Trophoblast cell (in vitro differentiated cells and primary cell): ENCODE data around the gene SNX14.

ENCODE experiments used
- DNase-seq, 2 donors: peaks; one replicate each; pipeline ENCODE4 v3.0.0-alpha.2; 2016
- H2AFZ ChIP-seq: 2 replicates; pipeline ENCODE4 v1.6.1; 2013; ENCODE audit warnings: low read length, moderate library complexity, mild to moderate bottlenecking; ENCODE audit not compliant: insufficient read depth, poor library complexity
- H2AK5ac ChIP-seq: 2 replicates; pipeline ENCODE4 v1.6.1; 2013; ENCODE audit warnings: mild to moderate bottlenecking, low read length
- H2BK120ac ChIP-seq: 2 replicates; pipeline ENCODE4 v1.6.1; 2013; ENCODE audit warnings: low read length, mild to moderate bottlenecking, moderate library complexity; ENCODE audit not compliant: insufficient read depth, poor library complexity
- H2BK12ac ChIP-seq: 2 replicates; pipeline ENCODE4 v1.6.1; 2013; ENCODE audit warnings: mild to moderate bottlenecking, low read length, moderate library complexity
- H2BK5ac ChIP-seq: 2 replicates; pipeline ENCODE4 v1.6.1; 2013; ENCODE audit warnings: low read length, low read depth, moderate library complexity, mild to moderate bottlenecking; ENCODE audit not compliant: poor library complexity
- H3K14ac ChIP-seq: 2 replicates; pipeline ENCODE4 v1.6.1; 2013; ENCODE audit warnings: mild to moderate bottlenecking, low read length
- H3K18ac ChIP-seq: 2 replicates; pipeline ENCODE4 v1.6.1; 2013; ENCODE audit warnings: mild to moderate bottlenecking, low read length
- H3K23ac ChIP-seq: 2 replicates; pipeline ENCODE4 v1.6.1; 2013; ENCODE audit warnings: low read length
- H3K27ac ChIP-seq: 2 replicates; pipeline ENCODE4 v1.5.1; 2013; ENCODE audit warnings: low read depth, mild to moderate bottlenecking, inconsistent platforms, low read length, moderate library complexity
- H3K27me3 ChIP-seq: 2 replicates; pipeline ENCODE4 v1.6.1; 2013; ENCODE audit warnings: inconsistent platforms, mild to moderate bottlenecking, low read length, moderate library complexity; ENCODE audit not compliant: insufficient read depth
- H3K36me3 ChIP-seq, 2 experiments: 1 replicate in 1 of 2; 2 replicates in 1 of 2; pipeline ENCODE4 v1.6.1; 2013; ENCODE audit warnings: low read length in 2 of 2, mild to moderate bottlenecking in 2 of 2, moderate library complexity in 1 of 2; ENCODE audit not compliant: insufficient read depth in 2 of 2, control insufficient read depth in 1 of 2
- H3K4ac ChIP-seq: 2 replicates; pipeline ENCODE4 v1.6.1; 2013; ENCODE audit warnings: low read depth, mild to moderate bottlenecking, low read length, moderate library complexity
- H3K4me1 ChIP-seq, 2 experiments: 1 replicate in 1 of 2; 2 replicates in 1 of 2; pipeline ENCODE4 v1.6.1; 2013; ENCODE audit warnings: low read length in 2 of 2, mild to moderate bottlenecking in 2 of 2, moderate library complexity in 1 of 2; ENCODE audit not compliant: insufficient read depth in 2 of 2, control insufficient read depth in 1 of 2
- H3K4me2 ChIP-seq: 2 replicates; pipeline ENCODE4 v1.6.1; 2013; ENCODE audit warnings: inconsistent platforms, mild to moderate bottlenecking, low read length, moderate library complexity
- H3K4me3 ChIP-seq: 2 replicates; pipeline ENCODE4 v1.5.1; 2013; ENCODE audit warnings: mild to moderate bottlenecking, low read depth, low read length, inconsistent platforms
- H3K79me1 ChIP-seq: one replicate; pipeline ENCODE4 v1.6.1; 2013; ENCODE audit warnings: low read length
- H3K79me2 ChIP-seq: 2 replicates; pipeline ENCODE4 v1.6.1; 2013; ENCODE audit warnings: low read length, mild to moderate bottlenecking; ENCODE audit not compliant: control insufficient read depth, insufficient read depth, poor library complexity
- H3K9ac ChIP-seq: 2 replicates; pipeline ENCODE4 v1.6.1; 2013; ENCODE audit warnings: mild to moderate bottlenecking, low read length
- H3K9me3 ChIP-seq: 2 replicates; pipeline ENCODE4 v1.6.1; 2013; ENCODE audit warnings: low read depth, mild to moderate bottlenecking, control low read depth, inconsistent platforms, low read length; ENCODE audit not compliant: insufficient read depth
- H4K12ac ChIP-seq: 2 replicates; pipeline ENCODE4 v1.6.1; 2013; ENCODE audit warnings: low read depth, mild to moderate bottlenecking, low read length, moderate library complexity
- H4K8ac ChIP-seq: 2 replicates; pipeline ENCODE4 v1.6.1; 2013; ENCODE audit warnings: low read depth, mild to moderate bottlenecking, low read length, moderate library complexity
- H4K91ac ChIP-seq: one replicate; pipeline ENCODE4 v1.6.1; 2013; ENCODE audit warnings: low read depth, mild to moderate bottlenecking, low read length, moderate library complexity
- WGBS: extraction: QIAGEN DNeasy Blood & Tissue Kit; methylation state at CpG from one replicate; pipeline ENCODE4 v1.1.7; 2013; ENCODE audit warnings: missing lambda C conversion rate; ENCODE audit not compliant: insufficient read length, insufficient coverage; ENCODE audit errors: extremely low coverage; 5-methylcytosine and 5-hydroxymethylcytosine counted together

SNX14 gene

GRCh38 chr6:85556992-85557668 lies 36.5 kb downstream of the SNX14 start:
- Histone ChIP-seq H3K9me3 (no peaks in the 10 kb centered on the region), H3K23ac (no peak overlapping the region), H3K27me3 (no peaks in the 10 kb centered on the region), H3K27ac (no peak overlapping the region), H2AK5ac (no peak overlapping the region), H3K14ac (no peak overlapping the region), H4K91ac (no peak overlapping the region), H3K4me1 (peaks cover 0 to 2% of the 10 kb centered on the region in 2 experiments), H4K8ac (no peak overlapping the region), H3K4ac (no peak overlapping the region), H3K4me3 (no peak overlapping the region), H3K79me1 (no peaks in the 10 kb centered on the region), H3K79me2 (no peaks in the 10 kb centered on the region), H4K12ac (no peak overlapping the region), H3K36me3 (peaks cover 3 to 5% of the 10 kb centered on the region in 2 experiments), H3K18ac (no peak overlapping the region), H2BK5ac (no peak overlapping the region), H2AFZ (no peak overlapping the region), H3K9ac (no peak overlapping the region), H3K4me2 (no peak overlapping the region), H2BK120ac (no peak overlapping the region), H2BK12ac (no peak overlapping the region)
- WGBS: no CpG with 5 or more reads among the region's 3 CpGs
- no peak for DNase-seq

GRCh38 chr6:85552652-85553051 lies 41.0 kb downstream of the SNX14 start:
- Histone ChIP-seq H2BK5ac (no peak overlapping the region), H3K9ac (no peak overlapping the region), H3K79me1 (no peaks in the 10 kb centered on the region), H3K4ac (no peak overlapping the region), H4K12ac (no peak overlapping the region), H3K18ac (no peak overlapping the region), H4K8ac (no peak overlapping the region), H2BK120ac (no peak overlapping the region), H3K27ac (peak overlapping the region; percentile 21), H4K91ac (no peak overlapping the region), H2AK5ac (no peak overlapping the region), H3K36me3 (peaks cover 0 to 5% of the 10 kb centered on the region in 2 experiments), H2AFZ (no peak overlapping the region), H3K23ac (no peak overlapping the region), H3K4me3 (no peak overlapping the region), H3K4me1 (peaks cover 0 to 2% of the 10 kb centered on the region in 2 experiments), H3K79me2 (no peaks in the 10 kb centered on the region), H3K9me3 (no peaks in the 10 kb centered on the region), H2BK12ac (no peak overlapping the region), H3K4me2 (peak overlapping the region; percentile 20), H3K27me3 (no peaks in the 10 kb centered on the region), H3K14ac (no peak overlapping the region)
- WGBS: no CpG with 5 or more reads among the region's 3 CpGs
- DNase-seq: no peak

DNA sequence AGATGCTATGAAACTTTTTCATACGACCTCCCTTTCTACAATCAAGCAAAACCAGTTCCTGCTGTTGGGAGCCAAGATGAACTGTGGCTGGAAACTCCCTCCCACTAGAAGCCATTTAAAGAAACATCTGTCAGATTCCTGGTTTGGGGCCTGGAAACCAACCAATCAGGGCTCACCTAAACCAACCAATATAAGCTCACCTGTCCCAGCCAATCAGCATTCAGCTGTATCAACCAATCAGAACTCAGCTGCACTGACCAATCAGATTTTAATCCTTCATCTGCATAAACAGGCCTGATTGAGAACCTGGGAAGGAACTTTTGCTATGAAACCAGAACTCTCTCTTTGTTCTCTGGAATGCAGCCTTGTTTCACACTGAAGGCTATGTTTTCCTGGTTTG lies 42.4 kb downstream of the SNX14 start:
- Histone ChIP-seq H3K4me2 (no peak overlapping the region), H2AFZ (no peak overlapping the region), H2BK120ac (no peak overlapping the region), H3K79me2 (no peaks in the 10 kb centered on the region), H3K4me1 (peaks cover 0 to 2% of the 10 kb centered on the region in 2 experiments), H2BK5ac (no peak overlapping the region), H4K91ac (no peak overlapping the region), H2AK5ac (no peak overlapping the region), H3K79me1 (no peaks in the 10 kb centered on the region), H4K8ac (no peak overlapping the region), H3K9ac (no peak overlapping the region), H3K36me3 (peaks cover 0 to 5% of the 10 kb centered on the region in 2 experiments), H3K9me3 (no peaks in the 10 kb centered on the region), H3K27me3 (no peaks in the 10 kb centered on the region), H3K27ac (no peak overlapping the region), H3K23ac (no peak overlapping the region), H3K14ac (no peak overlapping the region), H3K4me3 (no peak overlapping the region), H3K4ac (no peak overlapping the region), H4K12ac (no peak overlapping the region), H3K18ac (no peak overlapping the region), H2BK12ac (no peak overlapping the region)
- DNase-seq: no peak
- WGBS: no CpG with 5 or more reads among the region's 1 CpG

DNA sequence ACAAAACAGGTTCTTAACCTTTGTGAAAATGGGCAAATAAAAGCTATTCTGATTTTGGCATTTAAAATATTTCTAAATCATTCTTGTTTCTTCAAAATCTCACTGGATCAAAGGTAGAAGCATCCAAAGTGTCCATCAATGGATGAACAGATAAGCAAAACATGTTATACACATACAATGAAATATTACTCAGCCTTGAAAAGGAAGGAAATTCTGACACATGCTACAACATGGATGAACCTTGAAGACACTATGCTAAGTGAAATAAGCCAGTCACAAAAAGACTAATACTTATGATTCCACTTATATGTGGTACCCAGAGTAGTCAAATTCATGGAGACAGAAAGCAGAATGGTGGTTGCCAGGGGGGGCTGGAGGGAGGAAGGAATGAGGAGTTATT lies 45.9 kb downstream of the SNX14 start:
- Histone ChIP-seq H4K8ac (no peak overlapping the region), H2AFZ (no peak overlapping the region), H3K18ac (no peak overlapping the region), H3K4me3 (no peak overlapping the region), H2BK120ac (no peak overlapping the region), H2AK5ac (no peak overlapping the region), H3K9me3 (no peaks in the 10 kb centered on the region), H2BK12ac (no peak overlapping the region), H4K12ac (no peak overlapping the region), H3K79me2 (no peaks in the 10 kb centered on the region), H3K4ac (no peak overlapping the region), H3K23ac (no peak overlapping the region), H3K4me1 (no peaks in the 10 kb centered on the region), H4K91ac (no peak overlapping the region), H2BK5ac (no peak overlapping the region), H3K14ac (no peak overlapping the region), H3K27me3 (no peaks in the 10 kb centered on the region), H3K4me2 (no peak overlapping the region), H3K9ac (no peak overlapping the region), H3K79me1 (no peaks in the 10 kb centered on the region), H3K27ac (no peak overlapping the region), H3K36me3 (peaks cover 4 to 8% of the 10 kb centered on the region in 2 experiments)
- DNase-seq: peak in 1 of 2 donors; percentile 4
